Stimulated activated CD4-positive, alpha-beta T cell treated with anti-CD3 and anti-CD28 coated beads, Interleukin-4, amount 100 ng/mL, for 24 hours (primary cell): ENCODE measurements around the gene DLG2.

Experiments used
- DNase-seq: peaks from one replicate; pipeline ENCODE4 v3.0.0-alpha.2; 2020

Gene DLG2

DNA sequence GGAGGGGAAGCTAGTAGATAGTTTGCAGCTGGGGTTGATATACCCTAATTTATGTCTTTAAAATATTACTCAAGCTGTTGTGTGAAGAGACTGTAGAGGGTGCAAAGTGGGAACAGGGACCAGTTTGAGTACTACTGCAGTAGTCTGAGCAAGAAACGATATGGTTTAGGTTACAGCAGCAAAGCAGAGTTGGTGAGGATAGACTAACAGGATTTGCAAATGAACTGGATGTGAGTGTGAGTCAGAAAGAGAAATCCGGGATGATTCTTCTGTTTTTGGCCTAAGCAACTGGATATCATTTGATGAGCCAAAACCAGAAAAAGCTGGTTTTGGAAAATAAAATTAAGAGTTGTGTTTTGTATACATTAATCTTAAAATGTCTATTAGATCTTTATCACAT, 1591.5 kb downstream of the DLG2 start:
- DNase-seq = no peak

DNA sequence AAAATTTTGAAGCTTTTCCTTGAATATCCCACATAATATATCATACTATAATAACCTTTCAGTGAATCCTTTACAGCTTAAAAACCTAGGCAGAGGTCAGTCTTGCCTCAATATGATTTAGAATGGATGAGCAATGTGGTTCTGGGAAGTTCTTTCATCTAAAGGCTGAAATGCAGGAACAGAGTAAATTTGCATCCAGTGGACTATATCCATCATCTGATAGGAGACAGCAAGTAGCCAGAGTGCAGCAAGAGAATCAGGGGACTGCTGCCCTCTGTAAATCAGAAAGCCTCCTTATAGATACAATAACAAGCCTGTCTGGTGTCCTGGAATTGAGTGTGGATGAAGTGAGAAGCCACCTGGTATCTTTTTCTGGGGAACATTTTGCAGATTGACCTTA, 1592.7 kb downstream of the DLG2 start:
- DNase-seq = no peak

DNA sequence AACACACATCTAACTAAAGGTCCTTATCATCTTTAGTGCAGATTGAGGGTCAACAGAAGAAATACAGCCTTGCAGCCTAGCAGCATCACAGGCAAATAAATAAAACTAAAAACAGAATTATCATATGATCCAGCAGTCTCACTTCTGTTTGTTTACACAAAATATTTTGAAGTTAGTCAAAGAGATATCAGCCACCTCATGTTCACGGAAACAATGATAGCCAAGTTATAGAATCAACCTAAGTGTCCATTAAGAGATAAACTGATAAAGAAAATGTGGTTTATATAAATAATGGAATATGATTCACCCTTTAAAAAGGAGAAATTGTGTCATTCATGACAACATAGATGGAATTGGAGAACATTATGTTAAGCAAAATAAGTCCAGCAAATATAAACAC, 1602.9 kb downstream of the DLG2 start:
- no peak for DNase-seq

DNA sequence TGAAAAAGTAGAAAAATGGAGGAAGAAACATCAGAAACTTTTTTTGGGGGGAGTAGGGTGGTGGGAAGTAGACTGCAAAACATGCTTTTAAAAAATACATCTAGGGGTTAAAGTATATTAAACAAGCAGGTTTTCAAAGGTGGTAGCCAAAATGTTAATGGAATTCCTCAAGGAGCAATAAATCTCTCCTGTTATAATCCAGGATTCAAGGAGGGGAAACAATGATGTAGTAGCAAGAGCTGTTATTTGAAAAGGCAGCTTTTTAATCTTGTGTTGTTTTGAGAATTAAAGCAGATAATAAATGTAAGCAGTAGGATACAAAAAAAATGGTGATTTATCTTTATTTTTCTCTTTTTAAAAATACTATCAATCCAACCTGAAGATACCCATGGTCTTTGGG, 1604.4 kb downstream of the DLG2 start:
- no peak for DNase-seq

DNA sequence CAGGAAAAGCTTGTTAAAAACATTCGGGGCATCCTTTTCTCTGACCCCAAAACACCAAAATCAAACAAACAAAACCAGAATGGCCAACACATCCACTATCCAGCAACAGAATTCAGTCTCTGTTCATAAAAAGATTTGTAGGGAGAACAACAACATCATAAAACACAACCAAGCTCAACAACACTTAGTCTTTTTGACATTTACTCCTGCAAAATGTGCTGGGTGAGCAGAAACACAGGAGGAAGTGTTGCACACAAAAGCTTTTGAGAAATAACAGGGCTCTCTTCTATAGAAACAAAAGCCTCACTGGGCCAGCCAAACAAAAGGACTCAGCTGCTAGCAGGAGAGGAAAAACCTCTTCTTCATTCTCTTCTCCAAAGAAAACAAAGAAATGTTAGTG, 1604.9 kb downstream of the DLG2 start:
- no peak for DNase-seq

DNA sequence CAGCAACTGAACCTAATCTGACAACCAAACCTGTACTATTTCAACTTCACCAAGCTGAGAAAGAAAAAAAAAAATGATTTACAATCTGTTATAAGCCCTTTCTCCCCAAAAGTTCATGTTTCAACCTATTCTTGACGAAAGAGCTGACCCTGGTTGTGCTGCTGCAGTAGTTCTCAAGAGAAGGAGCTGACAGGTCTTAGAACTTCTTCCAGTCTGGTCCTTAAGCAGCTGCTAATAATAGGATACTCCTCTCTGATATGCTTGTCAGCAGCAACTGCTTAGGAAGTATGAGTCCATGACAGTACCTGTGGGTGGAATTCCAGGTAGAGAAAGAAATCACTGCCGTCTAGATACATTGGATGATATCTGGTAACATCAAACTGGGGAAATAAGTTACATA, 1605.9 kb downstream of the DLG2 start:
- DNase-seq = no peak

DNA sequence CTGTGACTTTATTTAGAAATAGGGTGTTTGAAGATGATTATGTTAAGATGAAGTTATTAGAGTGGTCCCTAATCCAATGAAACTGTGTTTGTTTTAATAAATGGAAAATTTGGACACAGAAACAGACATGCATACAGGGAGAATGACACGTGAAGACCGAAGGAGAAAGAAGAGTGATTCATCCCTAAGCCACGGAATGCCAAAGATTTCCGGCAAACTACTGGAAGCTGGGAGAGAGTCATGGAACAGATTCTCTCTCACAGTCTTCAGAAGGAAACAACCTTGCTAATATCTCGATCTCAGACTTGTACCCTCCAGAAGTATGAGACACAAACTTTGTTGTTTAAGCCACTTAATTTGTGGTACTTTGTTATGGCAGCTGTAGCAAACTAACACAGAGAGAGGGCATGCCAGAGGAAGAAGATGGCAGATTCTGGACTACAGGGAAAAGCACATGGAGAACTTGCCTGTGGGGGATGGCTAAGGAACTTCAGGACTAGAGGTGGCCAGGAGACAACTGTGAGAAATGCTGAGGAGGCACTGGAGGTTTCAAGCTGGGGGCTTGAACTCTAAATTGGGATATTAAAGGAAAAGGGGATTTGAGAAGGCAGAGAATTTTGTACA, 1607.5 kb downstream of the DLG2 start:
- DNase-seq = no peak

DNA sequence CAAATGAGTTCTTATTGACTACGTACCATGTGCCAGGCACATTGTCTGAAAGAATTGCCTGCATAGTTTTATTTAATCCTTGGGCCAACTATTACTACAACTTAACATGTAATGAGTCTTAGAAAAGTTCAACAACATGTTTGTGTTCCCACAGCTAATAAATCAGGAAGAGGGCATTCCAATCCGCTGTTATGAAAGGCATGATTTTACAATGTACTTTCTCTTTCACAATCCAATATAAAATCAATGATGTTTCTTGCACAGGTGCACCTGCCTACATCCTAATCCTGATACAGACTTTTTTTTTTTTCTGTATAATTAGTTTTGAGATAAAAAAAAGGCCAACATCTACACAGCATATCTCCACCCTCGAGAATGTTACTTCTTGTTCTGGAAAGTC, 1612.6 kb downstream of the DLG2 start:
- DNase-seq = no peak

DNA sequence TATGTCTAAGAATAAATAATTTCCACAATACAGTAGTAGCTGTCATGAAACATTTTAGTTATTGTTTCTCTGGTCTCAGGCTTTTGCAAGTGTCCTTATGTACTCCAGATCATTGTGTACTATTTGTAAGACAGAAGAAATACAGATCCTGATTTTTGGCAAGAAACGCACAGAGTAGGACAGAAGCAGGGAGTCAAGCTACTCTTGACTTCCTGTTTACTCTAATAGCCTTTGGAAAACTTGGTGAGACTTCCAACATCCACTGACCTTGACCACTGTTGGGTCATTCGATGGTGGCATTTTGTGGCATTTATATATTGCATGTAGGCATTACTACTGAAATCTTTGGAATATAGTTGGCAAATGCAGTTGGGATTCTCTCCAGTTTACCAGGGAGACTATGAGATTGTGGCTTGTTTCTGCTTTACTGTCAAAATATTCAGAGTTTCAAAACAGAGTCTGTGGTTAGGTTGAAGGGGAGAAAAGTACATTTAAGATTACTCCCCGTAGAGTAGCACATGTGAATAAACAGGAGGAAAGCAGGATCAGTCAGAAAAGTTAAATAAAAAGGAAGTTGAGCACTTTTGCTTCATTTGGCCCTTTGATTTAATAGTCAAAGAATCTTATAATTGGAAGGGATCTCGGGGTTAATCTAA, 1614.8 kb downstream of the DLG2 start:
- DNase-seq = no peak

DNA sequence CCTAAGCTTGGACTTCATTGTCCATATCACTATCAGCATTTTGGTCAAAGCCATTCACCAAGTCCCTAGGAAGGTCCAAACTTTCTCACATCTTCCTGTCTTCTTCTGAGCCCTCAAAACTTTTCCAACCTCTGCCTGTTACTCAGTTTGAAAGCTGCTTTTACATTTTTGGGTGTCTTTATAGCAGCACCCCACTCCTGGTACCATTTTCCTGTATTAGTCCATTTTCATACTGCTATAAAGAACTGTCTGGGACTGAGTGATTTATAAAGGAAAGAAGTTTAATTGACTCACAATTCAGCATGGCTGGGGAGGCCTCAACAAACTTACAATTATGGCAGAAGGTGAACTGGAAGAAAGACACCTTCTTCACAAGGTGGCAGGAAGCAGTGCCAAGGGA, 1624.0 kb downstream of the DLG2 start:
- no peak for DNase-seq

DNA sequence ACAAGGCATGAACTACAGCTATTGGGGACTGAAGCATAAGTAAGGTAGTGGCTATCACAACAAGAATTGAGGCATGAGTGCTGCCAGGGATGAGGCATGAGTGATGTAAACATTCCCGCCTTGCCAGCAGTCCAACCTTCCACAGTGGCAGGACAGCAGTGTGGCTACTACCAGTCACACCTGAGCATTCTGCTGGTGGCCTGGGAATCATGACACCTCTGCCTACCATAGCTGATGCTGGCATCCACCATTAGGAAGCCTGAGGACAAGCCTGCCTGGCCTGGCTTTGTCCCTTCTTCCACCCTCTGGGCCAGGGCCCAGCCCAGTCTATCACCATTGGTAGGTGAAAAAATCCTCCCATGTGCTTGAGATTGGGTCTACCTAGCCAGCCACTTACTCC, 1628.2 kb downstream of the DLG2 start:
- DNase-seq = no peak

DNA sequence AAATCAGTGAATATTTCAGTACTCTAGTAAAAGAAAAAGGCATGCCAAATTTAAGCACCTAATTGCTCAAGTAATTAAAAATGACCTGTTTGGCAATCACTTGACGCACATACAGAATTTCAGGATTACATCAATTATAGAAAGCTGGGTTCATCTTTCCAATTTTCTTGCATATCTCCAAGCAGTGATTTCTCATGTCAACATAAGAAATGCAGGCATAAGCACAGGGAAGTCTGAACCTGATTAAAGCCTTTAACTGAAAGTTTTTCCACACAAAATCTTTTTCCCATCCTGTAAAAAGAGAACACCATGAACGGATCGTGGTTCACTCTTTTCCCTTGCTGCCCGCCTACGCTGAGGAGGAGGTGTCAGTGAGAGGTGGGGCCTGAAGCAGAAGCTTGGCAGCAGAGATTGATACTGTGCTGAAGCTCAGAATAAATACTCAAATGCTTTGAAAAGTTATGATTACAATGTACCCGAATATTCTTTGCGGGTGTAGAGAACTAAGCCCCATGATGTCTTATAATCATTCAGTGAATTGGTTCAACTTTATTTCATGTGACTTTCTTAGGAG, 1636.9 kb downstream of the DLG2 start:
- no peak for DNase-seq

DNA sequence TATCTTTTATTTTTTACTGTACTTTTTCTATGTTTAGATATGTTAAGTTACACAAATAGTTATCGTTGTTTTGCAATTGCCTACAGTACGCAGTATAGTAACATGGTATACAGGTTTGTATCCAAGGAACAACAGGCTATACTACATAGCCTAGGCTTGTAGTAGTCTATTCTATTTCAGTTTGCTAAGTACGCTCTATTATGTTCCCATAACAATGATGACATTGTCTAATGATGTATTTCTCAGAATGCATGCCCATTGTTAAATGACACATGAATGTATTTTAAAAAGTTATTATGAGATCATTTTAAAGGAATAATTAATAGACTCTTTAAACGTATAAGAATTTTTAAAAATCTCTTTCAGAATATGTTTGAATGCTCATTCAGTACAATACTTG, 1644.3 kb downstream of the DLG2 start:
- DNase-seq = no peak

DNA sequence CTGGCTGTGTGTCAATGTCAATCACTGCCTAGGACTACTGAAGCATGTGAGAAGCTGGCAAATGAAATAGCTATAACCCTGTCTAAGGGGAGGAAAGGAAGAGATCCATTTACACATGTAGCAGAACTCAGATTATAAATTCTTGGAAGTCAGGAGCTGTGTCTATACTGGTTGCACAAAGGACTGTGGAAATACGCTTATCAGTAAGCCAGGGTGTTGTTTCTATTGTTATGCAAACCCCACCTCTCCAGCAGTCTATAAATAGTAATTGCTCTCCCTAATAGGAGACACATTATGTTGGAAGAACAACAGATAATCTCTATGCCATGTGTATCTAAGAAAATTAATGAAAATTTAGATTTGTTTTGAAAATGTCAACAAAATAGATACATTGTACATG, 1647.6 kb downstream of the DLG2 start:
- DNase-seq = no peak

DNA sequence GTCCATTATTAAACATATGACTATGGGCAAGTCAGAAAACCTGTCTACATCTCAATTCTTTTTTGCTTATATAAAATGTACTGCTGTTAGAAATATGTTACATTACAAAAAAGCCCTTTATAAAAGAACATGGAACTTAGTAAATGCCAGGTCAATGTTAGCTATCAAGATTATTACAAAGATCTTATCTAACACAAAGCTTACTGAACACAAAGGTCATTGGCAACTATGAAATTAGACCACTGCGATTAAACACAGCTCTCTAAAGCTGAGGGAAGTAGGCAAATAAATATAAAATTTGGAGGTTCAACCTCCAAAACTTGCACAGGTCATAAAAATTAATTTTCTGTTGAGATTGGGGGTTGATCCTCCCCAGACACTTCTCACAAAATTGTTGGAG, 1648.2 kb downstream of the DLG2 start:
- DNase-seq = no peak

DNA sequence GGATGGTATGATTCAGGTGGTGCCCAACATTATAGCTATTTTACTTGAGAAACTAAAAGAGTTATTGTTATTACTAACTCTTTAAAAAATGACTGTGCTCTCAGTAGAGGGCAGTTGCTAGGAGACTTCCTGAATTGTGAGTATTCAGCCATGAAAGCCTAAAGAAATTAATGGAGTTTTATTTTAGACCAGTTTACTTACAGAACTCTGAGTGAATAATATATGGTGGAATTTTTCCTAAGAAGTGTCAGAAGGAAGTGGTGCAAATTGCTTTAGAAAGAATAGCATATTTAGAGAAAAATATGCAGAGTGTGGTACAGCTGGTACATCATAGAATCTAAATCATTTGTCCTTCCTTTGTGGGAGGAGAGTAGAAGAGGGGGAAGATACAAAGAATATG, 1651.1 kb downstream of the DLG2 start:
- DNase-seq = no peak

DNA sequence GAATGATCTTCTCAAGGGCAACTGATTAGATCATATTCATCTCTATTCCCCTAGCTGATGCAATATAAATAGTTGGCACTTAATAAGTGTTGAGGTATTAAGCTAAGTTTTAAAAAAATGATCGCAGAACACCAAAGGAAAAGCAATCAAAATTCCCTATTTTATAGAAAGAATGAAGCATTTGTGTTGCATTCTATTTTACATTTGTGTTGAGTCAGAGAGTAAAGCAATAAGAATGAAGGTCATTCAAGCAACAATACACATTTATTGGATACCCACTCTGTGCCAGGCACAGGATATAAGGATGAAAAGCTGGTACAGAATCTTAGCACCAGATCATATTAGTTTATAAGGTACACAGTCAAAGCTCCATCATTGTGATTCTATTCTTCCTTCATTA, 1654.6 kb downstream of the DLG2 start:
- no peak for DNase-seq

DNA sequence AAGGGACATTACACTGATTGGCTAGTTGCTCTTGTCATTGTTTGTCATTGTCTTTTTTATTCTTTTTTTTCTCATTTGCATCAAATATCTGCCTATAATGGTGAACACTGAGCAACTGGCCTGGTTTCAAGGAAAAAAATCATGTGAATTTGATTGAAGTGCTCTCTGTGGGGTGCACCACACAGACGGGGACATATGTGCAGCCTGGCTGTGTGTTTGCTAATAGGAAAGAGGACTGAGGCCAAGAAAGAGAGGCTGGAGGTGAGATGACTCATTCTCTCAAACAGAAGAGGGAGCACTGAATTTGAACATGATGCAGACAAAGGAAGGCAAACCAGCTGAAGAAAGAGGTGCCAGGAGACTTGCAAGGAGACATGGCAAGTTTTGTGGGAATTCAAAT, 1656.1 kb downstream of the DLG2 start:
- DNase-seq = no peak

DNA sequence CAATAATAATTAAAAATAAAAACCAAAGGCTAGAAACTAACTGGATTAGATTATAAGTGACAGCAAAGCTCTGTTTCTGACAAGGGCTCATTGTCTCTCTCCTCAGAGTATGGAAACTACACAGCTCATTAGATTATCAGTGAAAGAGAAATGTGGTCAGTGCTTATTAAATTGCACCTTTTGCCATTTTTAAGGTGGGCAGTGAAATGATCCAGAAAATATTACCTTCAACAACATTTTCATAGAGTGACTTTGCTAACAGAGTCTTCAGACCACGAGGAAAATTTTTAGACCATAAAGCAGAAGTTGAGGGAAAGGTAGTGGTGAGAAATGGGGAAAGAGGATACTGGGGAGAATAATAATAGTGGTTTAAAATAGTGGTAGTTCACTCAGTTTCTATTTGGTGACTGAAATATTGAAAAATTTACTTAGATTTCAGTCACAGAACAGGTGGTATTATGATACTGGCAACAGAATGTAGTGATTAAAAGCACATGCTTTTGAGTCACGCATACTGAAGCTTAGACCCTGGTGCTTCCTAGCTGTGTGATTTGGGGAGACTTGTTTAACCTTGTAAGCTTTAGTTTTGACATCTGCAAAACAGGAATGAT, 1657.0 kb downstream of the DLG2 start:
- DNase-seq = no peak

DNA sequence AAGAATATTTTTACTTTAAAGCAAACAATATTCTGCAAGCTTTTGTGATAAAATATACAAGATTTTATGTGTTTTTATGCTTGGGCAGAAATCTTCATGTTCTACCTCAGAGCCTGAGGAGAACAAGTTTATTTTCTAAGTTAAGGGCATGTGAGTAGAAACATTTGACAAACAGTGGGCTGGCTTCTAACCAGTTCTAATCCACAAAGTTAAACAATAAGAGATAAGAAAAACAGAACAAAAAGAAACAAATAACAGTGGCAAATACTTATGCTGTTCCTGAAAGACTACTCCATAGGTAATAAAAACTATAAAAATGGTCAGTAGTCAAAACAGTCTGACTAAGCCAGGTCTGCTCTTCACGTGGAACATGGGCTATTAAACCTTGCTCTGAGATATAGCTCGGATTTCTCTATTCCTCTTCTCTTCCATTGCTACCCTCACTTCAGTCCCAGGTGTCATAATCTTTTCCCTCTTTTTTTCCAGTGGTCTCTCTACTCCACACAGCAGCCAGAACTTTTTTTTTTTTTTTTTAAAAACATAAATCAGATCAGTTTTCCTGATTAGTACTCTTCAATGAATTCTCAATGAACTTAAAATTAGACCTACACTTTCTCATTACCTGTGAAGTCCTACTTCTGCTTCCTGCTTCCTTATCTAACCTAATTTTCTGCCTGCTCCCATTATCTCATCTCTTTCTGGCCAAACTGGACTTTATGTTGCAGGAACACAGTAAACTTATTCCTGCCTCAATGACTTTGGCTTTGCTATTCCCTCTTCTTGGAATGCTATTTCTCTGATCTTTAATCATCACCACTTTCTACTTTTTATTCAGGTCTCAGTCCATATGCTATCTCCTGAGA, 1669.9 kb downstream of the DLG2 start:
- DNase-seq = no peak

DNA sequence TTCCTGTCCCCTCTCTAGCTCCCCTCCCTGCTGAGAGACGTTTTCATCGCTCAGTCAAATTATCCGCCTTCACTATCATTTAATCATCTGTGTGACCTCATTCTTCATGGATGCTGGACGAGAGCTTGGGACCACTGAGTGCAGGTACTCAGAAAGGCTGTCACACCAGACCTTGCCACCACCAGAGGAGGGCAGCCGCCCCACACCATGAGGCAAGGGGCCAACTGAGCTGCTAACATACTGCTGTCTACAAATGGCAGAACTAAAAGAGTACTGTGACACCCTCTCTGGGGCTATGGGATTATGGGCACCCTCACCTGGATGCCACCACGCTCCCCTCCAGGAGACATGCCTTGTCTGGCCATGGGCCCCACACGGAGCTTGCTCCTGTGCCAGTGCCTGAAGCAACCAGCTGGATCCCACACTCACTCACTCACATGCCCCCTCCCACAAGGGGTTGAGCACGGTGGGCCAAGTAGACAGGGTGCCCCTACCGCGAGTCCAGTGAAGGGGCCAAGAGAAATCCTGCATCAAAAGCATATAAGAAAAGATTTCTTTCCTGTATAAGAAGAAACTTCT, 1670.9 kb downstream of the DLG2 start:
- no peak for DNase-seq

DNA sequence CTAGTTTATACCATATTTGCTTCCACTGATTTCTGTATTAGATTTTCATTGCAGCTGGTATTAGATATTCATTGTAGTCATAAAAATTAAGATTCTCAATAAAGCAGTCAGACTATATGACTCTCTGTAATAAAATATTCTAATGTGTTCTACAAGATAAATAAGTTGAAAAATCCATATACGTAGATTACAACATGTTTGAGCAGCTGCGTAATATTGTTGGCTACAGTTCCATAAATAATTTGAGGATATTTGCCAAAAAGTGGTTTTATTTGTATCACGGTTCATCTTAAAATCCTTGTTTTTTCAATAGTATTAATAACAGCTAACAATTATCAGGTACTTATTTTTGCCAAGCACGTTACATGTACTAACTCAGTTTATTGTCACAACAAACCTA, 1672.4 kb downstream of the DLG2 start:
- DNase-seq = no peak

DNA sequence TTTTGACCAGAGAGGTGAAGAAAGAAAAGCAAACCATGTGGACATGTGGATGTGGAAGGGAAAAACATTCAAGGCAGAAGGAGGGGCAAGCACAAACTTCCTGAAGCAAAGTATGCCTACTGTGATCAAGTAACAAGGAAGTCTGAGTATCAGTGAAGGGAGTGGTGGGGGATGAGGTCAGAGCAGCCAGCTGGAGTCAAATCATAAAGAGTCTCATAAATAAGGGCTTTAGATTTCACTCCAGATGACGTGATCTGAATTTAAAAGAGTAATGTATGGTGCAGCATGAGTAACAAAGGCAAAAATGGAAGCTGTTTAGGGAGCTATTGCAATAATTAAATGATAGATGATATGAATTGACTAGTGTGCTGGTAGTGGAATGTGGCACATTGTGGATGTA, 1675.6 kb downstream of the DLG2 start:
- no peak for DNase-seq
